H1 (cell line): ENCODE measurements around the gene SLC13A3. TPM values are rescaled to one million over a fixed set of nuclear protein-coding genes. Genes with fewer than 3 reads are reported as not detected.

Experiments used
- CTCF ChIA-PET: fragments of 300-600 bp; sonication (Branson Sonifier 250); formaldehyde crosslinking; loops from one replicate; lab custom pipeline; 2021; ENCODE audit not compliant: partially characterized antibody; lab: Charles Lee
- POLR2A ChIA-PET: fragments of 300-600 bp; sonication (Branson Sonifier 250); formaldehyde crosslinking; loops from one replicate; lab custom pipeline; 2021; ENCODE audit warnings: inconsistent platforms; ENCODE audit not compliant: partially characterized antibody; lab: Charles Lee
- DNase-seq, 2 experiments: peaks; one replicate each; pipeline versions ENCODE4 v3.0.0 to v3.0.0-alpha.2; 2010 to 2022; ENCODE audit warnings: low spot score in 2 of 2, low read depth in 1 of 2, mixed read lengths in 1 of 2
- FAIRE-seq: peaks from 2 replicates; lab custom pipeline; 2011; peaks lifted over from hg19 to GRCh38; lab: Jason Lieb, UNC
- H2AFZ ChIP-seq: 2 replicates; pipeline ENCODE4 v1.8.1; 2012; ENCODE audit warnings: low read length, inconsistent platforms
- H2AK5ac ChIP-seq: 2 replicates; pipeline ENCODE4 v1.6.1; 2013; ENCODE audit warnings: low read depth, low read length
- H2BK120ac ChIP-seq: replicated peaks from 2 replicates; pipeline ENCODE3; 2013; ENCODE audit warnings: low read depth, low read length, inconsistent platforms
- H2BK12ac ChIP-seq: 2 replicates; pipeline ENCODE4 v1.6.1; 2013; ENCODE audit warnings: low read depth, low read length
- H2BK15ac ChIP-seq: 2 replicates; pipeline ENCODE4 v1.6.1; 2013; ENCODE audit warnings: low read length
- H2BK20ac ChIP-seq: 2 replicates; pipeline ENCODE4 v1.6.1; 2013; ENCODE audit warnings: low read length
- H2BK5ac ChIP-seq: 2 replicates; pipeline ENCODE4 v1.6.1; 2013; ENCODE audit warnings: low read depth, low read length
- H3K14ac ChIP-seq: 2 replicates; pipeline ENCODE4 v1.6.1; 2013; ENCODE audit warnings: inconsistent platforms; ENCODE audit not compliant: insufficient read length
- H3K18ac ChIP-seq: 2 replicates; pipeline ENCODE4 v1.6.1; 2013; ENCODE audit warnings: low read length; ENCODE audit errors: extremely low read depth
- H3K23ac ChIP-seq: 2 replicates; pipeline ENCODE4 v1.6.1; 2013; ENCODE audit warnings: inconsistent platforms; ENCODE audit not compliant: insufficient read length
- H3K23me2 ChIP-seq: 2 replicates; pipeline ENCODE4 v1.6.1; 2013; ENCODE audit warnings: low read depth, low read length
- H3K27ac ChIP-seq: 2 replicates; pipeline ENCODE4 v1.6.1; 2011; ENCODE audit warnings: low read depth, low read length, inconsistent platforms
- H3K27me3 ChIP-seq, 4 experiments: replicated peaks in 1 of 4; 1 replicate in 1 of 4; 2 replicates in 3 of 4; pipeline versions ENCODE4 v1.6.1 to v1.8.1; 2011 to 2013; ENCODE audit warnings: low read length in 3 of 4, mild to moderate bottlenecking in 3 of 4, inconsistent platforms in 2 of 4, mixed read lengths in 2 of 4, moderate library complexity in 1 of 4; ENCODE audit not compliant: control insufficient read depth in 3 of 4, insufficient read depth in 3 of 4; ENCODE audit errors: extremely low read depth in 1 of 4
- H3K36me3 ChIP-seq, 4 experiments: 2 replicates each; pipeline versions ENCODE4 v1.6.1 to v1.8.1; 2011 to 2013; ENCODE audit warnings: mild to moderate bottlenecking in 4 of 4, low read length in 3 of 4, moderate library complexity in 2 of 4, control low read depth in 1 of 4, inconsistent platforms in 1 of 4; ENCODE audit not compliant: insufficient read depth in 4 of 4, control insufficient read depth in 2 of 4
- H3K4ac ChIP-seq: replicated peaks from 2 replicates; pipeline ENCODE3; 2013; ENCODE audit warnings: low read length, low read depth, mixed read lengths, inconsistent platforms; ENCODE audit not compliant: insufficient read length
- H3K4me1 ChIP-seq, 4 experiments: replicated peaks in 1 of 4; 1 replicate in 1 of 4; 2 replicates in 3 of 4; pipeline versions ENCODE4 v1.6.1 to v1.8.1; 2011 to 2013; ENCODE audit warnings: low read length in 3 of 4, inconsistent platforms in 2 of 4, mixed read lengths in 1 of 4; ENCODE audit not compliant: insufficient read depth in 4 of 4, control insufficient read depth in 3 of 4
- H3K4me2 ChIP-seq, 2 experiments: 2 replicates each; pipeline versions ENCODE4 v1.6.1 to v1.8.1; 2011 to 2013; ENCODE audit warnings: low read depth in 2 of 2, low read length in 2 of 2, control low read depth in 1 of 2, inconsistent platforms in 1 of 2, mild to moderate bottlenecking in 1 of 2; ENCODE audit not compliant: insufficient read depth in 1 of 2
- H3K4me3 ChIP-seq, 4 experiments: fragments of 200-600, 300-600 bp in 1 of 4; sonication (generic), shearing (Covaris generic), sonication (Bioruptor Twin) in 1 of 4; 2 replicates each; pipeline versions ENCODE4 v1.5.1 to v1.8.1; 2011 to 2016; ENCODE audit warnings: low read length in 4 of 4, low read depth in 3 of 4, control low read depth in 2 of 4, inconsistent platforms in 2 of 4, mild to moderate bottlenecking in 2 of 4, mixed read lengths in 1 of 4, moderate library complexity in 1 of 4; ENCODE audit not compliant: insufficient read depth in 2 of 4; ENCODE audit errors: extremely low read depth in 1 of 4
- H3K56ac ChIP-seq: replicated peaks from 2 replicates; pipeline ENCODE3; 2013; ENCODE audit warnings: low read depth, mild to moderate bottlenecking, mixed read lengths, low read length, inconsistent platforms; ENCODE audit not compliant: insufficient read length
- H3K79me1 ChIP-seq: 2 replicates; pipeline ENCODE4 v1.6.1; 2013; ENCODE audit warnings: low read depth, low read length, control low read depth
- H3K79me2 ChIP-seq, 2 experiments: 2 replicates each; pipeline versions ENCODE4 v1.6.1 to v1.8.1; 2012 to 2013; ENCODE audit warnings: low read length in 2 of 2, mild to moderate bottlenecking in 2 of 2, inconsistent platforms in 1 of 2; ENCODE audit not compliant: insufficient read depth in 2 of 2, control insufficient read depth in 1 of 2
- H3K9ac ChIP-seq, 4 experiments: replicated peaks in 1 of 4; 1 replicate in 1 of 4; 2 replicates in 3 of 4; pipeline versions ENCODE4 v1.6.1 to v1.8.1; 2011 to 2013; ENCODE audit warnings: low read depth in 3 of 4, low read length in 3 of 4, control low read depth in 2 of 4, mild to moderate bottlenecking in 2 of 4, moderate library complexity in 2 of 4, inconsistent platforms in 1 of 4; ENCODE audit errors: extremely low read depth in 1 of 4
- H3K9me3 ChIP-seq, 2 experiments: 2 replicates each; pipeline versions ENCODE4 v1.6.1 to v1.8.1; 2012 to 2013; ENCODE audit warnings: mild to moderate bottlenecking in 2 of 2, moderate library complexity in 2 of 2, control low read depth in 1 of 2, inconsistent platforms in 1 of 2, low read depth in 1 of 2, low read length in 1 of 2, mixed read lengths in 1 of 2; ENCODE audit not compliant: insufficient read depth in 2 of 2
- H4K20me1 ChIP-seq, 2 experiments: replicated peaks in 1 of 2; 2 replicates each; pipeline versions ENCODE3 to v1.8.1; 2011 to 2013; ENCODE audit warnings: inconsistent platforms in 2 of 2, low read length in 2 of 2, mild to moderate bottlenecking in 1 of 2; ENCODE audit not compliant: insufficient read depth in 2 of 2, control insufficient read depth in 1 of 2
- H4K5ac ChIP-seq: 2 replicates; pipeline ENCODE4 v1.6.1; 2013; ENCODE audit warnings: low read length, low read depth, mixed read lengths, inconsistent platforms; ENCODE audit not compliant: insufficient read length
- H4K8ac ChIP-seq: 2 replicates; pipeline ENCODE4 v1.8.0; 2013; ENCODE audit warnings: mild to moderate bottlenecking, moderate library complexity, low read length, inconsistent platforms; ENCODE audit not compliant: insufficient read depth; ENCODE audit errors: extremely low read depth
- H4K91ac ChIP-seq: replicated peaks from 2 replicates; pipeline ENCODE3; 2013; ENCODE audit warnings: low read length, mixed read lengths, inconsistent platforms; ENCODE audit not compliant: insufficient read length
- ASH2L ChIP-seq: fragments of 200-600, 300-600 bp; sonication (generic); IDR thresholded peaks from one replicate; pipeline ENCODE4 v1.7.1; 2017; ENCODE audit warnings: low read length
- CTBP2 ChIP-seq: IDR thresholded peaks from 2 replicates; pipeline ENCODE4 v1.7.0; 2011; ENCODE audit warnings: borderline replicate concordance, mild to moderate bottlenecking, moderate library complexity, mixed read lengths, low read length; ENCODE audit not compliant: insufficient read depth, insufficient read length
- EZH2 ChIP-seq: fragments of 200-600 bp; sonication (generic); IDR thresholded peaks from 2 replicates; pipeline ENCODE4 v1.7.1; 2012; ENCODE audit warnings: low read depth, mild to moderate bottlenecking, moderate library complexity, low read length, inconsistent platforms; ENCODE audit not compliant: severe bottlenecking
- GABPA ChIP-seq: IDR thresholded peaks from 2 replicates; pipeline ENCODE4 v1.6.1; 2011; ENCODE audit warnings: mild to moderate bottlenecking, low read length, moderate library complexity, borderline replicate concordance; ENCODE audit not compliant: insufficient read depth
- NRF1 ChIP-seq: IDR thresholded peaks from 2 replicates; pipeline ENCODE4 v1.6.1; 2011; ENCODE audit warnings: mild to moderate bottlenecking, low read depth, low read length, improper control_type of control experiment
- POLR2A ChIP-seq, 2 experiments: IDR thresholded peaks; 1 replicate in 1 of 2; 2 replicates in 1 of 2; pipeline ENCODE4 v1.6.1; 2011; ENCODE audit warnings: low read depth in 2 of 2, low read length in 2 of 2, mild to moderate bottlenecking in 2 of 2; ENCODE audit errors: control extremely low read depth in 1 of 2
- RNF2 ChIP-seq: fragments of 200-900, 300-1000 bp; sonication (generic); IDR thresholded peaks from 2 replicates; pipeline ENCODE4 v1.7.1; 2016; ENCODE audit warnings: borderline replicate concordance, low read depth, mild to moderate bottlenecking, antibody characterized with exemption, low read length; ENCODE audit not compliant: poor library complexity, severe bottlenecking; ENCODE audit errors: missing control alignments
- TEAD4 ChIP-seq: IDR thresholded peaks from 2 replicates; pipeline ENCODE4 v1.6.1; 2012; ENCODE audit warnings: low read depth, low read length, inconsistent platforms, mixed read lengths
- WGBS, 2 experiments: shearing (Covaris generic) in 1 of 2; methylation state at CpG; one replicate each; pipeline versions ENCODE4 v1.1.6 to v1.1.7; 2013 to 2015; ENCODE audit warnings: low lambda C conversion rate in 2 of 2, mixed read lengths in 2 of 2, inconsistent platforms in 1 of 2, low coverage in 1 of 2, missing lambda C conversion rate in 1 of 2; ENCODE audit not compliant: insufficient replicate concordance in 2 of 2, insufficient coverage in 1 of 2, insufficient read length in 1 of 2; ENCODE audit errors: extremely low coverage in 1 of 2, missing lambda C conversion rate in 1 of 2; 5-methylcytosine and 5-hydroxymethylcytosine counted together
- polyA plus RNA-seq, 7 experiments: library from polyadenylated mRNA; depleted of rRNA in 3 of 7; stranded (reverse) in 5 of 7; unstranded in 2 of 7; fragments of >200 nt in 5 of 7; fragments of 200-250 nt in 2 of 7; gene quantifications; 1 replicate in 5 of 7; 2 replicates in 1 of 7; 4 replicates in 1 of 7; pipeline versions ENCODE4 v1.2.1 to v1.2.3, GENCODE V29; 2011 to 2013; ENCODE audit warnings: missing spikeins in 2 of 7, mixed read lengths in 2 of 7
- total RNA-seq: library from RNA; stranded (reverse); fragmentation: NEBNext Ultra II Directional; extraction: Animal tissue kit (Norgen Biotek cat#: 25700); gene quantifications from 2 replicates; pipeline ENCODE4 v1.2.1, GENCODE V29; 2021
- TF ChIP-seq, protein P1 (sequence below): IDR thresholded peaks from 2 replicates; pipeline ENCODE4 v1.6.1; 2011; ENCODE audit warnings: low read length, improper control_type of control experiment

The SLC13A3 gene
- total and polyA plus RNA-seq, 2 of the 8 experiments (the other 6 are each of a cell fraction or from before 2014, with no cell fraction given) = 9.4 to 12.6 TPM

DNA sequence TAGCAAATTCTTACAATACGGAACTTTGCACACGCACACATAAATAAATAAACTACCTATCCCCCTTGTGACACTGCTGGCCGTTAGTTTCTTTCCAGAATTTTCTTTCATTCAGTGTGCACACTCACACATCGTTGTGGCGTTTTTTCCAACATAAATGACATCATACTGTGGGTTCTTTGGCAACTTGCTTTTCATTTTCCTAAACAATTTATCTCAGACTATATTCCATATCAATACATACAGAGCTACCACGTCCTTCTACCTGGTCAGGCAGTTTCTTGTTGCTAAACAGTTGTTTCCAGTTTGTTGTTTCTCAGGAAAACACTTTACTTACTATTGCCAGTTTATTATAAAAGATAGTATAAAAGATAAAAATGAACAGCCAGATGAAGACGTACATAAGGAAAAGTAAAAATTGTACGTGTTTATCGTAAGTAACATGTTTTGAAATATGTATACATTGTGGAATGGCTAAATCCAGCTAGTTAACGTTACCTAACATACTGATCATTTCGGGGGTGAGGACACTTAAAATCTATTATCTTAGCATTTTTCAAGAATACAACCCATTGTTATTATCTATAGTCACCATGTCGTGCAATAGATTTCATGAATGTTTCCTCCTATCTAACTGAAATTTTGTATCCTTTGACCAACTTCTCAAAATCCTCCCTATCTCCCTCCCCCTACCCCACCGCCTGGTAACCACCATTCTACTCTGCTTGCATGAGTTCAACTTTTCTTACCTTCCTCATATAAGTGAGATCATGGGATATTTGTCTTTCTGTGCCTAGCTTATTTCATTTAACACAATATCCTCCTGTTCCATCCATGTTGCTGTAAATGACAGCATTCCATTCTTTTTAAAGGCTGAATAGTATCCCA is 39.2 kb upstream of the SLC13A3 start:
- Histone ChIP-seq H3K9ac (peak overlapping the region in 2 of 4 experiments; percentile 5 to 59; a peak in 2 of 7 replicates), H3K27ac (no peak overlapping the region), H2BK5ac (no peak overlapping the region), H3K79me2 (peaks cover 10 to 34% of the 10 kb centered on the region in 2 experiments), H2AFZ (no peak overlapping the region), H3K4me2 (peak overlapping the region; percentile 83 to 84; a peak in 2 of 4 replicates), H2BK20ac (no peak overlapping the region), H3K4me3 (peak overlapping the region in 3 of 4 experiments; percentile 40 to 81 (median 75); a peak in 5 of 8 replicates), H3K4me1 (peaks cover 0 to 6% (median 3%) of the 10 kb centered on the region in 4 experiments; a peak in 4 of 7 replicates), H3K79me1 (0 out of 2 replicates have a peak, but pooled peaks cover 6% of the 10 kb centered on the region), H3K18ac (no peak overlapping the region), H2BK12ac (no peak overlapping the region), H3K23ac (no peak overlapping the region), H4K8ac (no peak overlapping the region), H2BK120ac (no peak overlapping the region), H2BK15ac (no peak overlapping the region), H3K23me2 (peaks cover 6% of the 10 kb centered on the region), H4K91ac (no peak overlapping the region), H2AK5ac (no peak overlapping the region), H3K36me3 (peaks cover 0 to 16% (median 8%) of the 10 kb centered on the region in 4 experiments; a peak in 5 of 8 replicates), H4K5ac (no peak overlapping the region), H3K56ac (no peak overlapping the region), H3K9me3 (no peaks in the 10 kb centered on the region; a peak in 1 of 4 replicates), H3K14ac (no peak overlapping the region), H3K27me3 (no peaks in the 10 kb centered on the region), H4K20me1 (no peaks in the 10 kb centered on the region), H3K4ac (no peak overlapping the region)
- DNase-seq (no peak), FAIRE-seq (no peak)
- ChIA-PET POLR2A (interaction anchor here (1.2 kb wide), 1 partner anchor 8 kb away, joined by 3 read pairs; no protein-coding TSS in a partner anchor), CTCF (interaction anchor here (1.3 to 2.2 kb wide), 2 partner anchors 11 to 17 kb away, joined by 4 to 8 read pairs; no protein-coding TSS in a partner anchor)
- 74% methylated on average over 13 of the region's 13 CpGs; no CpG with 5 or more reads in 1 of the 2 experiments for WGBS, 2 experiments
- TF ChIP-seq EZH2 (no peak), RNF2 (no peak), NRF1 (no peak), GABPA (no peak), ASH2L (no peak), POLR2A (IDR thresholded peaks at IDR 0.05; ENCODE audit: control extremely low read depth in 1 of 2, low read depth in 2 of 2, low read length in 2 of 2) (no peak), CTBP2 (no peak), TEAD4 (no peak)
- TF ChIP-seq, protein P1, sequence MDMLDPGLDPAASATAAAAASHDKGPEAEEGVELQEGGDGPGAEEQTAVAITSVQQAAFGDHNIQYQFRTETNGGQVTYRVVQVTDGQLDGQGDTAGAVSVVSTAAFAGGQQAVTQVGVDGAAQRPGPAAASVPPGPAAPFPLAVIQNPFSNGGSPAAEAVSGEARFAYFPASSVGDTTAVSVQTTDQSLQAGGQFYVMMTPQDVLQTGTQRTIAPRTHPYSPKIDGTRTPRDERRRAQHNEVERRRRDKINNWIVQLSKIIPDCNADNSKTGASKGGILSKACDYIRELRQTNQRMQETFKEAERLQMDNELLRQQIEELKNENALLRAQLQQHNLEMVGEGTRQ = no peak
